GM12865 (cell line): ENCODE data around the gene TSEN15.
"Not testable (repeated sequence)": the region's sequence is repeated elsewhere in the genome, so short reads cannot be mapped to it uniquely, and the experiment has no call there.

Experiments
- DNase-seq: peaks from one replicate; pipeline ENCODE4 v3.0.0; 2010; ENCODE audit warnings: low read depth
- H3K4me3 ChIP-seq: 2 replicates; pipeline ENCODE4 v1.5.1; 2011; ENCODE audit warnings: mild to moderate bottlenecking, low read depth, low read length, control low read depth
- TF ChIP-seq, protein P1 (sequence below): IDR thresholded peaks from 2 replicates; pipeline ENCODE4 v1.5.1; 2011; ENCODE audit warnings: low read length, control low read depth, low read depth, inconsistent platforms; ENCODE audit not compliant: insufficient read depth; ENCODE audit errors: missing control alignments

Gene TSEN15

DNA sequence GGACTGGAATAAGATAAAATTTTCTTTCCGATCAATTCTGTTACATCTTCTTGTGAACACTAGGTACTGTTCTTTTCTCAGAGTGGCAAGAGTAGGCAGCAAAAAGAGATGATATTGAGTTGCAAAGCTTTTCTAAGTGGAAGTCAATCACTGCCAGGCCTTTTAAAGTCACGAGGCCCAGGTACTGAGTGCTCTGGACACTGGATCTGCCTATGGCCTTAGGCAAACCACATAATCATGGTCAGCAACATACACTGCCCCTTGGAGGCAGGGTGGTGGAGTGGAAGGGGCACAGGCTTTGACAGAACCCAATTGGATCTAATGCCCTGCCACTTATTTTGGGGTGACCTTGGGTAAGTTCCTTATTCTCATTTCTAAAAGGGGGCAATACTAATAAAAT lies 41.5 kb downstream of the TSEN15 start:
- DNase-seq: no peak
- TF ChIP-seq, protein P1, sequence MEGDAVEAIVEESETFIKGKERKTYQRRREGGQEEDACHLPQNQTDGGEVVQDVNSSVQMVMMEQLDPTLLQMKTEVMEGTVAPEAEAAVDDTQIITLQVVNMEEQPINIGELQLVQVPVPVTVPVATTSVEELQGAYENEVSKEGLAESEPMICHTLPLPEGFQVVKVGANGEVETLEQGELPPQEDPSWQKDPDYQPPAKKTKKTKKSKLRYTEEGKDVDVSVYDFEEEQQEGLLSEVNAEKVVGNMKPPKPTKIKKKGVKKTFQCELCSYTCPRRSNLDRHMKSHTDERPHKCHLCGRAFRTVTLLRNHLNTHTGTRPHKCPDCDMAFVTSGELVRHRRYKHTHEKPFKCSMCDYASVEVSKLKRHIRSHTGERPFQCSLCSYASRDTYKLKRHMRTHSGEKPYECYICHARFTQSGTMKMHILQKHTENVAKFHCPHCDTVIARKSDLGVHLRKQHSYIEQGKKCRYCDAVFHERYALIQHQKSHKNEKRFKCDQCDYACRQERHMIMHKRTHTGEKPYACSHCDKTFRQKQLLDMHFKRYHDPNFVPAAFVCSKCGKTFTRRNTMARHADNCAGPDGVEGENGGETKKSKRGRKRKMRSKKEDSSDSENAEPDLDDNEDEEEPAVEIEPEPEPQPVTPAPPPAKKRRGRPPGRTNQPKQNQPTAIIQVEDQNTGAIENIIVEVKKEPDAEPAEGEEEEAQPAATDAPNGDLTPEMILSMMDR: no peak
- no peak overlapping the region for H3K4me3 ChIP-seq

GRCh38 chr1:184096005-184096404 lies 44.5 kb downstream of the TSEN15 start:
- TF ChIP-seq, protein P1: no peak
- no peak overlapping the region for H3K4me3 ChIP-seq
- no peak for DNase-seq

DNA sequence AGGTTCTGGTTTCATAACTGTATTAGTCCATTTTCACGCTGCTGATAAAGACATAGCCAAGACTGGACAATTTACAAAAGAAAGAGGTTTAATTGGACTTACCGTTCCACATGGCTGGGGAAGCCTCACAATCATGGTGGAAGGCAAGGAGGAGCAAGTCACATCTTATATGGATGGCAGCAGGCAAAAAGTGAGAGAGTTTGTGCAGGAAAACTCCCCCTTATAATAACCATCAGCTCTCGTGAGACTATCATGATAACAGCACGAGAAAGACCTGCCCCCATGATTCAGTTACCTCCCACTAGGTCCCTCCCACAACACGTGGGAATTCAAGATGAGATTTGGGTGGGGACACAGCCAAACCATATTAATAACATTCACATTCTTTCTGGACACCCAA lies 45.0 kb downstream of the TSEN15 start:
- not testable (repeated sequence) for DNase-seq, H3K4me3 ChIP-seq

DNA sequence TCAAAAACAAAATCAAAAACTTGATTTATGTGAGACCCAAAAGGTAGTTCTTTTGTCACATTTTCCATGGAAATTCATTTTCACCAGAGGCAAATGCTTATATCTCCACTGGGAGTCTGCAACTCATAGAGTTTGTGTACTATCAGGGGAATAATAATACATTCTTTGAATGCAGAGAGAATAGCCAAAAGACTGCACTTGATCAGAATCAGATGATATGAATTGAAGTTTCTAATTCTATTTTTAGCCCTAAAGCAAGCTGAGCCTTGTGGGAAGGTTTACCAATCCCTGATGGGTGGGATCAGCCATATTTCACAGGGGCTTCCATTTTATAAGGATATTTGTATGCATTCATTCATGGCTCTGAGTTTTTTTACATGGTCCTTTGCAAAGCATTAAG lies 49.6 kb downstream of the TSEN15 start:
- TF ChIP-seq, protein P1: no peak
- H3K4me3 ChIP-seq: no peak overlapping the region
- DNase-seq: no peak

- no peak for DNase-seq
Measured at GRCh38 chr1:184101571-184101970, 50.0 kb downstream of the TSEN15 start.

GRCh38 chr1:184110272-184111204 lies 59.0 kb downstream of the TSEN15 start:
- peak; percentile 13 for DNase-seq
- TF ChIP-seq, protein P1: no peak
- no peak overlapping the region for H3K4me3 ChIP-seq

More at GRCh38 chr1:184101571-184101970, 50.0 kb downstream of the TSEN15 start:
- no peak overlapping the region for H3K4me3 ChIP-seq
- TF ChIP-seq, protein P1: no peak

GRCh38 chr1:184112176-184112948 lies 60.8 kb downstream of the TSEN15 start:
- no peak overlapping the region for H3K4me3 ChIP-seq
- TF ChIP-seq, protein P1: no peak
- peak; percentile 6 for DNase-seq
